ENCODE measurements around the gene TRIM63. TPM values are rescaled to one million over a fixed set of nuclear protein-coding genes. Genes with fewer than 3 reads are reported as not detected.

The TRIM63 gene
- polyA plus RNA-seq, 1 of the 3 experiments (the other 2 are of a cell fraction): not detected

DNA sequence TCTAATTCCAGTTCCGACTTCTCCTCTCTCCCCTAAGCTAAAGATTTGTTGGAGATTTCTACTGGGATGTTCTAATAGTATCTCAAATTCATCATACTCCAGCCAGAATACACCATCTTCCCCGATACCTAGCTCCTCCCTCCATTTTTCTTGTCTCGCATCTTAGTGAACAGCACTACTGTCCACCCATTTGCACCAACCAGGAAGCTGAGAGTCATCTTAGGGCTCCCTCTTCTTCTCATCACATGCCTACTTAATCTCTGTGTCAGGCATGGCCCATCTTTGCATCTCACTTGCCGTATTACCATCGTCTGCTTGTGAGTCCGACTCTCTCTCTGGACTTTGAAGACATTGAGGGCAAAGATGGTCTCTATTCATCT, 3.5 kb upstream of the TRIM63 start:
- no peaks in the 10 kb centered on the region for H3K9me3 ChIP-seq
- H3K9me2 ChIP-seq: no peaks in the 10 kb centered on the region
- ChIA-PET CTCF (interaction anchor here (0.8 kb wide), 2 partner anchors 14 to 25 kb away, joined by 3 read pairs; no protein-coding TSS in a partner anchor), POLR2A (no interaction called here)
- peaks cover 0 to 3% of the 10 kb centered on the region in 2 experiments; a peak in 1 of 4 replicates for H3K4me1 ChIP-seq (ENCODE audit: control insufficient read depth in 1 of 2, insufficient read depth in 2 of 2, low read depth in 1 of 2, low read length in 1 of 2)
- DNase-seq: no peak
- H3F3A ChIP-seq (replicated peaks; ENCODE audit: insufficient read depth): no peaks in the 10 kb centered on the region
- WGBS (ENCODE audit: low lambda C conversion rate): 77% methylated on average over 6 of the region's 6 CpGs
- no peak overlapping the region for H3K4me2 ChIP-seq
- peaks cover 33% of the 10 kb centered on the region for H3K27me3 ChIP-seq (ENCODE audit: insufficient read depth)
- H3K79me2 ChIP-seq (ENCODE audit: insufficient read depth): no peaks in the 10 kb centered on the region
- H3K4me3 ChIP-seq (ENCODE audit: low read depth in 2 of 2, low read length in 1 of 2): no peak overlapping the region
- no peaks in the 10 kb centered on the region for H3K36me3 ChIP-seq (replicated peaks in 1 of 2; ENCODE audit: control insufficient read depth in 1 of 2, insufficient read depth in 2 of 2, low read length in 1 of 2)
- H3K27ac ChIP-seq (ENCODE audit: low read depth in 2 of 2, low read length in 1 of 2): no peak overlapping the region
- no peak overlapping the region for H3K9ac ChIP-seq
- no peaks in the 10 kb centered on the region for H4K20me1 ChIP-seq (ENCODE audit: insufficient read depth)
- no peak for TF ChIP-seq RFX5 (IDR thresholded peaks at IDR 0.05; ENCODE audit: low read length)
- no peak for TF ChIP-seq MXI1 (IDR thresholded peaks at IDR 0.05; ENCODE audit: low read depth, low read length)
- TF ChIP-seq, protein P1, sequence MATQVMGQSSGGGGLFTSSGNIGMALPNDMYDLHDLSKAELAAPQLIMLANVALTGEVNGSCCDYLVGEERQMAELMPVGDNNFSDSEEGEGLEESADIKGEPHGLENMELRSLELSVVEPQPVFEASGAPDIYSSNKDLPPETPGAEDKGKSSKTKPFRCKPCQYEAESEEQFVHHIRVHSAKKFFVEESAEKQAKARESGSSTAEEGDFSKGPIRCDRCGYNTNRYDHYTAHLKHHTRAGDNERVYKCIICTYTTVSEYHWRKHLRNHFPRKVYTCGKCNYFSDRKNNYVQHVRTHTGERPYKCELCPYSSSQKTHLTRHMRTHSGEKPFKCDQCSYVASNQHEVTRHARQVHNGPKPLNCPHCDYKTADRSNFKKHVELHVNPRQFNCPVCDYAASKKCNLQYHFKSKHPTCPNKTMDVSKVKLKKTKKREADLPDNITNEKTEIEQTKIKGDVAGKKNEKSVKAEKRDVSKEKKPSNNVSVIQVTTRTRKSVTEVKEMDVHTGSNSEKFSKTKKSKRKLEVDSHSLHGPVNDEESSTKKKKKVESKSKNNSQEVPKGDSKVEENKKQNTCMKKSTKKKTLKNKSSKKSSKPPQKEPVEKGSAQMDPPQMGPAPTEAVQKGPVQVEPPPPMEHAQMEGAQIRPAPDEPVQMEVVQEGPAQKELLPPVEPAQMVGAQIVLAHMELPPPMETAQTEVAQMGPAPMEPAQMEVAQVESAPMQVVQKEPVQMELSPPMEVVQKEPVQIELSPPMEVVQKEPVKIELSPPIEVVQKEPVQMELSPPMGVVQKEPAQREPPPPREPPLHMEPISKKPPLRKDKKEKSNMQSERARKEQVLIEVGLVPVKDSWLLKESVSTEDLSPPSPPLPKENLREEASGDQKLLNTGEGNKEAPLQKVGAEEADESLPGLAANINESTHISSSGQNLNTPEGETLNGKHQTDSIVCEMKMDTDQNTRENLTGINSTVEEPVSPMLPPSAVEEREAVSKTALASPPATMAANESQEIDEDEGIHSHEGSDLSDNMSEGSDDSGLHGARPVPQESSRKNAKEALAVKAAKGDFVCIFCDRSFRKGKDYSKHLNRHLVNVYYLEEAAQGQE (IDR thresholded peaks at IDR 0.05; ENCODE audit: low read depth, low read length): no peak
- no peak for TF ChIP-seq FOSL2 (IDR thresholded peaks at IDR 0.05; ENCODE audit: borderline replicate concordance, low read depth)
- TF ChIP-seq RCOR1 (IDR thresholded peaks at IDR 0.05; ENCODE audit: low read length): no peak
- no peak for TF ChIP-seq RXRA (IDR thresholded peaks at IDR 0.05; ENCODE audit: borderline replicate concordance, low read depth)
- no peak for TF ChIP-seq SMC3 (IDR thresholded peaks at IDR 0.05; ENCODE audit: low read depth, low read length)
- TF ChIP-seq, protein P2, sequence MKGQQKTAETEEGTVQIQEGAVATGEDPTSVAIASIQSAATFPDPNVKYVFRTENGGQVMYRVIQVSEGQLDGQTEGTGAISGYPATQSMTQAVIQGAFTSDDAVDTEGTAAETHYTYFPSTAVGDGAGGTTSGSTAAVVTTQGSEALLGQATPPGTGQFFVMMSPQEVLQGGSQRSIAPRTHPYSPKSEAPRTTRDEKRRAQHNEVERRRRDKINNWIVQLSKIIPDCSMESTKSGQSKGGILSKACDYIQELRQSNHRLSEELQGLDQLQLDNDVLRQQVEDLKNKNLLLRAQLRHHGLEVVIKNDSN (IDR thresholded peaks at IDR 0.05; ENCODE audit: borderline replicate concordance, low read depth): no peak
- TF ChIP-seq, protein P3, sequence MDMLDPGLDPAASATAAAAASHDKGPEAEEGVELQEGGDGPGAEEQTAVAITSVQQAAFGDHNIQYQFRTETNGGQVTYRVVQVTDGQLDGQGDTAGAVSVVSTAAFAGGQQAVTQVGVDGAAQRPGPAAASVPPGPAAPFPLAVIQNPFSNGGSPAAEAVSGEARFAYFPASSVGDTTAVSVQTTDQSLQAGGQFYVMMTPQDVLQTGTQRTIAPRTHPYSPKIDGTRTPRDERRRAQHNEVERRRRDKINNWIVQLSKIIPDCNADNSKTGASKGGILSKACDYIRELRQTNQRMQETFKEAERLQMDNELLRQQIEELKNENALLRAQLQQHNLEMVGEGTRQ (IDR thresholded peaks at IDR 0.05; ENCODE audit: borderline replicate concordance, low read depth, low read length): no peak
- no peak for TF ChIP-seq NRF1 (IDR thresholded peaks at IDR 0.05; ENCODE audit: low read depth, low read length)
- no peak for TF ChIP-seq FOXJ3 (CRISPR knock-in tag; IDR thresholded peaks at IDR 0.05)
- no peak for TF ChIP-seq JUND (IDR thresholded peaks at IDR 0.05)
- no peak for TF ChIP-seq GABPA (IDR thresholded peaks at IDR 0.05; ENCODE audit: low read depth)
- TF ChIP-seq, protein P4, sequence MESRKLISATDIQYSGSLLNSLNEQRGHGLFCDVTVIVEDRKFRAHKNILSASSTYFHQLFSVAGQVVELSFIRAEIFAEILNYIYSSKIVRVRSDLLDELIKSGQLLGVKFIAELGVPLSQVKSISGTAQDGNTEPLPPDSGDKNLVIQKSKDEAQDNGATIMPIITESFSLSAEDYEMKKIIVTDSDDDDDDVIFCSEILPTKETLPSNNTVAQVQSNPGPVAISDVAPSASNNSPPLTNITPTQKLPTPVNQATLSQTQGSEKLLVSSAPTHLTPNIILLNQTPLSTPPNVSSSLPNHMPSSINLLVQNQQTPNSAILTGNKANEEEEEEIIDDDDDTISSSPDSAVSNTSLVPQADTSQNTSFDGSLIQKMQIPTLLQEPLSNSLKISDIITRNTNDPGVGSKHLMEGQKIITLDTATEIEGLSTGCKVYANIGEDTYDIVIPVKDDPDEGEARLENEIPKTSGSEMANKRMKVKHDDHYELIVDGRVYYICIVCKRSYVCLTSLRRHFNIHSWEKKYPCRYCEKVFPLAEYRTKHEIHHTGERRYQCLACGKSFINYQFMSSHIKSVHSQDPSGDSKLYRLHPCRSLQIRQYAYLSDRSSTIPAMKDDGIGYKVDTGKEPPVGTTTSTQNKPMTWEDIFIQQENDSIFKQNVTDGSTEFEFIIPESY (IDR thresholded peaks at IDR 0.05; ENCODE audit: borderline replicate concordance, low read depth): no peak
- TF ChIP-seq EP300 (IDR thresholded peaks at IDR 0.05; ENCODE audit: borderline replicate concordance in 1 of 2, low read depth in 1 of 2, low read length in 1 of 2): no peak
- no peak for TF ChIP-seq CHD2 (IDR thresholded peaks at IDR 0.05; ENCODE audit: low read length, partially characterized antibody)
- H2AFZ ChIP-seq (ENCODE audit: low read depth): no peak overlapping the region

All from SK-N-SH (cell line).